Measurements from ENCODE around the gene RIT1.

DNA sequence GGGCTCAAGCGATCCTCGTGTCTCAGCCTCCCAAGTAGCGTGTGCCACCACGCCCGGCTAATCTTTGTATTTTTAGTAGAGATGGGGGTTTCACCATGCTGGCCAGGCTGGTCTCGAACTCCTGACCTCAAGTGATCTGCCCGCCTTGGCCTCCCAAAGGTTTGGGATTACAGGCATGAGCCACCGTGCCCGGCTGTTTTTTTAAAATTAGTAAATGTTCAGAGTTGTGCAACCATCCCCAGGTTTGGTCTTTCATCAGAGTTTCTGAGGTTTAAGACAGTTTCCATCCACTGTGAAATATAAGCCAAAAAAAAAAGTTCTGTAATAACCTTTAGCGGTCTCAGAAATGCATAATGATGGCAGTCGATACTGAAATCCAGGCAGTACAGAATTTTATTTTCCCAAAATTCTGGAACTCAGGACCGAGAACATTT, 52.3 kb downstream of the RIT1 start:
- TF ChIP-seq CBX5 (CRISPR knock-in tag; IDR thresholded peaks at IDR 0.05; ENCODE audit: borderline replicate concordance) = no peak
- no peak for TF ChIP-seq POLR2A (IDR thresholded peaks at IDR 0.05; ENCODE audit: insufficient read depth in 1 of 2, low read depth in 2 of 2, low read length in 2 of 2)
- no peak for TF ChIP-seq SRY (CRISPR knock-in tag; IDR thresholded peaks at IDR 0.05)
- no peak for TF ChIP-seq CREM (IDR thresholded peaks at IDR 0.05)
- no peak for TF ChIP-seq CREM (CRISPR knock-in tag; IDR thresholded peaks at IDR 0.05)
